GM12878 (cell line): ENCODE data around the gene INPP4B. TPM values are rescaled to one million over a fixed set of nuclear protein-coding genes. Genes with fewer than 3 reads are reported as not detected.

Source experiments
- ATAC-seq: fragments of 200-7000 bp; cut with Tn5 transposase; 3 replicates; pipeline ENCODE4 v1.9.1; 2020; ENCODE audit warnings: mild to moderate bottlenecking, moderate library complexity
- BruUV-seq: library from RNA; stranded (reverse); fragments of 400-500 nt; replicated peaks from 2 replicates; lab custom pipeline; 2021; lab: Mats Ljungman, UMichigan
- CTCF ChIA-PET: fragments of 300-600 bp; sonication (Branson Sonifier 250); formaldehyde crosslinking; extraction: SDS; loops from one replicate; lab custom pipeline; 2021; ENCODE audit warnings: inconsistent platforms; lab: Yijun Ruan, JAX
- POLR2A ChIA-PET: fragments of 350-600 bp; formaldehyde crosslinking; extraction: SDS; loops from one replicate; lab custom pipeline; 2021; ENCODE audit warnings: inconsistent platforms; lab: Charles Lee
- RAD21 ChIA-PET: fragments of 300-600 bp; sonication (Branson Sonifier 250); formaldehyde crosslinking; loops from one replicate; lab custom pipeline; 2023; ENCODE audit warnings: antibody characterized with exemption; ENCODE audit not compliant: unreplicated experiment; lab: Charles Lee
- SMC1A ChIA-PET: fragments of 300-600 bp; sonication (Branson Sonifier 250); formaldehyde crosslinking; loops from one replicate; lab custom pipeline; 2023; ENCODE audit not compliant: unreplicated experiment, uncharacterized antibody; lab: Charles Lee
- DNase-seq: peaks from one replicate; pipeline ENCODE4 v3.0.0-alpha.2; 2011; ENCODE audit warnings: low read depth, low spot score
- FAIRE-seq: peaks from 3 replicates; lab custom pipeline; 2011; peaks lifted over from hg19 to GRCh38; lab: Jason Lieb, UNC
- H2AFZ ChIP-seq: 2 replicates; pipeline ENCODE4 v1.6.0; 2011; ENCODE audit warnings: low read depth, low read length, control low read depth; ENCODE audit not compliant: control insufficient read depth
- H3K27ac ChIP-seq: 2 replicates; pipeline ENCODE4 v1.5.1; 2011; ENCODE audit warnings: control low read depth; ENCODE audit not compliant: control insufficient read depth, insufficient read depth
- H3K27me3 ChIP-seq, 2 experiments: replicated peaks in 1 of 2; 2 replicates each; pipeline versions ENCODE4 v1.6.0 to v1.6.1; 2011; ENCODE audit warnings: low read length in 1 of 2; ENCODE audit not compliant: control insufficient read depth in 2 of 2, insufficient read depth in 2 of 2
- H3K36me3 ChIP-seq, 2 experiments: 2 replicates each; pipeline ENCODE4 v1.5.1; 2011; ENCODE audit warnings: low read length in 1 of 2; ENCODE audit not compliant: control insufficient read depth in 2 of 2, insufficient read depth in 2 of 2
- H3K4me1 ChIP-seq: 2 replicates; pipeline ENCODE4 v1.6.1; 2011; ENCODE audit warnings: mild to moderate bottlenecking, low read length, moderate library complexity, mixed read lengths; ENCODE audit not compliant: control insufficient read depth, insufficient read depth
- H3K4me2 ChIP-seq: 2 replicates; pipeline ENCODE4 v1.6.0; 2011; ENCODE audit warnings: control low read depth; ENCODE audit not compliant: control insufficient read depth, insufficient read depth
- H3K4me3 ChIP-seq: fragments of 200-600 bp; sonication (generic); 2 replicates; pipeline ENCODE4 v1.5.1; 2016
- H3K79me2 ChIP-seq: 2 replicates; pipeline ENCODE4 v1.6.0; 2011; ENCODE audit warnings: low read length; ENCODE audit not compliant: control insufficient read depth, insufficient read depth
- H3K9ac ChIP-seq: 2 replicates; pipeline ENCODE4 v1.8.0; 2011; ENCODE audit warnings: low read length, control low read depth, mixed read lengths; ENCODE audit not compliant: control insufficient read depth, insufficient read depth
- H3K9me3 ChIP-seq: replicated peaks from 3 replicates; pipeline ENCODE4 v1.5.1; 2011; ENCODE audit warnings: mild to moderate bottlenecking, low read length; ENCODE audit not compliant: control insufficient read depth, insufficient read depth
- H4K20me1 ChIP-seq: 2 replicates; pipeline ENCODE4 v1.6.0; 2011; ENCODE audit not compliant: control insufficient read depth, insufficient read depth
- CHD1 ChIP-seq: IDR thresholded peaks from 2 replicates; pipeline ENCODE4 v1.6.1; 2012; ENCODE audit warnings: low read depth, low read length, improper control_type of control experiment
- CHD4 ChIP-seq: fragments of 200-600 bp; sonication (generic); IDR thresholded peaks from 2 replicates; pipeline ENCODE4 v1.6.1; 2016; ENCODE audit warnings: mild to moderate bottlenecking
- CREM ChIP-seq: IDR thresholded peaks from 2 replicates; pipeline ENCODE4 v1.6.1; 2014; ENCODE audit warnings: antibody characterized with exemption, low read depth
- EP300 ChIP-seq, 2 experiments: fragments of 150-350 bp in 1 of 2; IDR thresholded peaks; 2 replicates each; pipeline ENCODE4 v1.6.1; 2011 to 2012; ENCODE audit warnings: low read depth in 2 of 2, low read length in 2 of 2, borderline replicate concordance in 1 of 2, improper control_type of control experiment in 1 of 2, inconsistent platforms in 1 of 2; ENCODE audit not compliant: control insufficient read depth in 1 of 2
- FOS ChIP-seq: IDR thresholded peaks from 3 replicates; pipeline ENCODE4 v1.6.1; 2011; ENCODE audit warnings: borderline replicate concordance; ENCODE audit not compliant: insufficient read length; ENCODE audit errors: extremely low read depth
- IKZF1 ChIP-seq: fragments of 450-650 bp; conservative IDR thresholded peaks from 2 replicates; pipeline ENCODE4 v1.6.1; 2017; ENCODE audit warnings: antibody characterized with exemption, mild to moderate bottlenecking
- KDM1A ChIP-seq: fragments of 200-600 bp; sonication (generic); IDR thresholded peaks from 2 replicates; pipeline ENCODE4 v1.6.1; 2016; ENCODE audit warnings: borderline replicate concordance
- MXI1 ChIP-seq: fragments of 150-350 bp; IDR thresholded peaks from 2 replicates; pipeline ENCODE4 v1.6.1; 2011; ENCODE audit warnings: low read depth, mild to moderate bottlenecking, inconsistent platforms, low read length, improper control_type of control experiment
- PAX8 ChIP-seq: fragments of 450-650 bp; IDR thresholded peaks from 2 replicates; pipeline ENCODE4 v1.6.1; 2017; ENCODE audit warnings: mild to moderate bottlenecking, moderate library complexity
- RCOR1 ChIP-seq: conservative IDR thresholded peaks from 2 replicates; pipeline ENCODE4 v1.6.1; 2012; ENCODE audit warnings: low read depth, low read length, improper control_type of control experiment
- RUNX3 ChIP-seq: IDR thresholded peaks from 2 replicates; pipeline ENCODE4 v1.6.1; 2012; ENCODE audit warnings: low read length, inconsistent platforms
- SIN3A ChIP-seq: IDR thresholded peaks from 2 replicates; pipeline ENCODE4 v1.6.1; 2012; ENCODE audit warnings: low read depth, low read length, improper control_type of control experiment
- SMAD1 ChIP-seq: fragments of 450-650 bp; IDR thresholded peaks from 2 replicates; pipeline ENCODE4 v1.6.1; 2018; ENCODE audit warnings: mild to moderate bottlenecking, low read depth; ENCODE audit not compliant: partially characterized antibody
- SMAD5 ChIP-seq: IDR thresholded peaks from 2 replicates; pipeline ENCODE4 v1.6.1; 2016; ENCODE audit warnings: antibody characterized with exemption, low read depth
- SREBF2 ChIP-seq: IDR thresholded peaks from 2 replicates; pipeline ENCODE4 v1.6.1; 2012; ENCODE audit warnings: mild to moderate bottlenecking, low read length
- SUPT20H ChIP-seq: IDR thresholded peaks from 2 replicates; pipeline ENCODE4 v1.6.1; 2011; ENCODE audit warnings: low read depth, mild to moderate bottlenecking, low read length, moderate library complexity, borderline replicate concordance; ENCODE audit not compliant: control insufficient read depth
- WGBS: methylation state at CpG from one replicate; pipeline ENCODE4 v1.1.6; 2016; ENCODE audit warnings: low lambda C conversion rate; ENCODE audit not compliant: insufficient replicate concordance, insufficient coverage; ENCODE audit errors: missing lambda C conversion rate; 5-methylcytosine and 5-hydroxymethylcytosine counted together
- in situ Hi-C: fragments of 300-500 bp; cut with MboI; formaldehyde crosslinking; loops from 9 replicates; pipeline ENCODE4 v1.14.3; 2018; ENCODE audit warnings: mixed read lengths
- intact Hi-C: fragments of 100-400 bp; cut with micrococcal nuclease; formaldehyde crosslinking; loops from one replicate; pipeline ENCODE4 v1.14.2; 2022; ENCODE audit not compliant: unreplicated experiment
- polyA plus RNA-seq, 11 experiments: library from polyadenylated mRNA; depleted of rRNA in 4 of 11; unstranded in 6 of 11; stranded (reverse) in 5 of 11; fragments of >200 nt; fragmentation: Nextera tagmentation in 4 of 11; fragmentation: Illumina TruSeq in 1 of 11; extraction: Ambion mirVana in 4 of 11; extraction: Trizol in 1 of 11; gene quantifications; 1 replicate in 1 of 11; 2 replicates in 10 of 11; pipeline versions ENCODE4 v1.2.1 to v1.2.3, GENCODE V29; 2011 to 2016; ENCODE audit warnings: inconsistent platforms in 2 of 11, missing spikeins in 2 of 11, low read depth in 1 of 11
- total RNA-seq, 4 experiments: library from RNA; depleted of rRNA in 3 of 4; stranded (reverse); fragments of >200 nt in 3 of 4; fragmentation: Illumina TruSeq in 1 of 4; extraction: Trizol in 1 of 4; gene quantifications; 2 replicates each; pipeline versions ENCODE4 v1.2.1 to v1.2.3, GENCODE V29; 2013 to 2021
- TF ChIP-seq, protein P1 (sequence below): fragments of 450-650 bp; IDR thresholded peaks from 2 replicates; pipeline ENCODE4 v1.6.1; 2016; ENCODE audit warnings: mild to moderate bottlenecking, moderate library complexity, borderline replicate concordance
- TF ChIP-seq, protein P2 (sequence below): fragments of 450-650 bp; IDR thresholded peaks from 2 replicates; pipeline ENCODE4 v1.6.1; 2017; ENCODE audit warnings: low read depth, mild to moderate bottlenecking, moderate library complexity
- TF ChIP-seq, protein P3 (sequence below): IDR thresholded peaks from 2 replicates; pipeline ENCODE4 v1.6.1; 2012; ENCODE audit warnings: low read depth, low read length, improper control_type of control experiment

Gene INPP4B
- total and polyA plus RNA-seq, 10 of the 15 experiments (the other 5 are each of a cell fraction or from before 2014, with no cell fraction given): 0.53 to 11.2 (median 0.95) TPM

GRCh38 chr4:142713282-142714030 lies 132.6 kb downstream of the INPP4B start:
- H3K9ac ChIP-seq: no peak overlapping the region
- 14% methylated on average over 2 of the region's 2 CpGs for WGBS
- H3K4me2 ChIP-seq: no peak overlapping the region
- in situ Hi-C loops: loop anchor here (10.0 to 25.0 kb wide), 2 partner anchors 359 to 576 kb away; no protein-coding TSS in a partner anchor
- H2AFZ ChIP-seq: no peak overlapping the region
- no peaks in the 10 kb centered on the region for H3K9me3 ChIP-seq
- DNase-seq: no peak
- ATAC-seq: no peak
- no peaks in the 10 kb centered on the region for H4K20me1 ChIP-seq
- no peak overlapping the region for H3K4me3 ChIP-seq
- ChIA-PET CTCF (interaction anchor here (0.8 to 8.0 kb wide), 3 partner anchors 15 to 587 kb away, joined by 3 to 107 read pairs (median 3); no protein-coding TSS in a partner anchor), POLR2A (no interaction called here), RAD21 (interaction anchor here (9.5 kb wide), 1 partner anchor 360 kb away, joined by 111 read pairs; no protein-coding TSS in a partner anchor), SMC1A (interaction anchor here (0.6 to 1.4 kb wide), 5 partner anchors 138 to 364 kb away, joined by 3 to 4 read pairs (median 3); no protein-coding TSS in a partner anchor)
- FAIRE-seq: no peak
- H3K36me3 ChIP-seq: no peaks in the 10 kb centered on the region
- BruUV-seq: no TSS peak
- no peaks in the 10 kb centered on the region for H3K79me2 ChIP-seq
- intact Hi-C loops: no loop called here
- no peak overlapping the region for H3K27ac ChIP-seq
- no peaks in the 10 kb centered on the region for H3K4me1 ChIP-seq
- H3K27me3 ChIP-seq: no peaks in the 10 kb centered on the region
- TF ChIP-seq SUPT20H: no peak
- no peak for TF ChIP-seq CHD4
- TF ChIP-seq, protein P1, sequence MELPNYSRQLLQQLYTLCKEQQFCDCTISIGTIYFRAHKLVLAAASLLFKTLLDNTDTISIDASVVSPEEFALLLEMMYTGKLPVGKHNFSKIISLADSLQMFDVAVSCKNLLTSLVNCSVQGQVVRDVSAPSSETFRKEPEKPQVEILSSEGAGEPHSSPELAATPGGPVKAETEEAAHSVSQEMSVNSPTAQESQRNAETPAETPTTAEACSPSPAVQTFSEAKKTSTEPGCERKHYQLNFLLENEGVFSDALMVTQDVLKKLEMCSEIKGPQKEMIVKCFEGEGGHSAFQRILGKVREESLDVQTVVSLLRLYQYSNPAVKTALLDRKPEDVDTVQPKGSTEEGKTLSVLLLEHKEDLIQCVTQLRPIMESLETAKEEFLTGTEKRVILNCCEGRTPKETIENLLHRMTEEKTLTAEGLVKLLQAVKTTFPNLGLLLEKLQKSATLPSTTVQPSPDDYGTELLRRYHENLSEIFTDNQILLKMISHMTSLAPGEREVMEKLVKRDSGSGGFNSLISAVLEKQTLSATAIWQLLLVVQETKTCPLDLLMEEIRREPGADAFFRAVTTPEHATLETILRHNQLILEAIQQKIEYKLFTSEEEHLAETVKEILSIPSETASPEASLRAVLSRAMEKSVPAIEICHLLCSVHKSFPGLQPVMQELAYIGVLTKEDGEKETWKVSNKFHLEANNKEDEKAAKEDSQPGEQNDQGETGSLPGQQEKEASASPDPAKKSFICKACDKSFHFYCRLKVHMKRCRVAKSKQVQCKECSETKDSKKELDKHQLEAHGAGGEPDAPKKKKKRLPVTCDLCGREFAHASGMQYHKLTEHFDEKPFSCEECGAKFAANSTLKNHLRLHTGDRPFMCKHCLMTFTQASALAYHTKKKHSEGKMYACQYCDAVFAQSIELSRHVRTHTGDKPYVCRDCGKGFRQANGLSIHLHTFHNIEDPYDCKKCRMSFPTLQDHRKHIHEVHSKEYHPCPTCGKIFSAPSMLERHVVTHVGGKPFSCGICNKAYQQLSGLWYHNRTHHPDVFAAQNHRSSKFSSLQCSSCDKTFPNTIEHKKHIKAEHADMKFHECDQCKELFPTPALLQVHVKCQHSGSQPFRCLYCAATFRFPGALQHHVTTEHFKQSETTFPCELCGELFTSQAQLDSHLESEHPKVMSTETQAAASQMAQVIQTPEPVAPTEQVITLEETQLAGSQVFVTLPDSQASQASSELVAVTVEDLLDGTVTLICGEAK: no peak
- TF ChIP-seq CHD1: no peak
- TF ChIP-seq RCOR1: no peak
- TF ChIP-seq FOS: no peak
- no peak for TF ChIP-seq SMAD1
- no peak for TF ChIP-seq CREM
- no peak for TF ChIP-seq EP300 (IDR thresholded peaks at IDR 0.05; ENCODE audit: borderline replicate concordance in 1 of 2, control insufficient read depth in 1 of 2, low read depth in 2 of 2, low read length in 2 of 2)
- TF ChIP-seq RUNX3: no peak
- TF ChIP-seq KDM1A: no peak
- TF ChIP-seq PAX8: no peak
- no peak for TF ChIP-seq SREBF2
- TF ChIP-seq IKZF1: no peak
- TF ChIP-seq, protein P2, sequence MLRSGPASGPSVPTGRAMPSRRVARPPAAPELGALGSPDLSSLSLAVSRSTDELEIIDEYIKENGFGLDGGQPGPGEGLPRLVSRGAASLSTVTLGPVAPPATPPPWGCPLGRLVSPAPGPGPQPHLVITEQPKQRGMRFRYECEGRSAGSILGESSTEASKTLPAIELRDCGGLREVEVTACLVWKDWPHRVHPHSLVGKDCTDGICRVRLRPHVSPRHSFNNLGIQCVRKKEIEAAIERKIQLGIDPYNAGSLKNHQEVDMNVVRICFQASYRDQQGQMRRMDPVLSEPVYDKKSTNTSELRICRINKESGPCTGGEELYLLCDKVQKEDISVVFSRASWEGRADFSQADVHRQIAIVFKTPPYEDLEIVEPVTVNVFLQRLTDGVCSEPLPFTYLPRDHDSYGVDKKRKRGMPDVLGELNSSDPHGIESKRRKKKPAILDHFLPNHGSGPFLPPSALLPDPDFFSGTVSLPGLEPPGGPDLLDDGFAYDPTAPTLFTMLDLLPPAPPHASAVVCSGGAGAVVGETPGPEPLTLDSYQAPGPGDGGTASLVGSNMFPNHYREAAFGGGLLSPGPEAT: no peak
- TF ChIP-seq SIN3A: no peak
- TF ChIP-seq SMAD5: no peak
- TF ChIP-seq, protein P3, sequence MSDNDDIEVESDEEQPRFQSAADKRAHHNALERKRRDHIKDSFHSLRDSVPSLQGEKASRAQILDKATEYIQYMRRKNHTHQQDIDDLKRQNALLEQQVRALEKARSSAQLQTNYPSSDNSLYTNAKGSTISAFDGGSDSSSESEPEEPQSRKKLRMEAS: no peak
- TF ChIP-seq MXI1: no peak
